Body of pancreas (tissue), 4 donors: Measurements from ENCODE around the gene GLB1L2. TPM values are rescaled to one million over a fixed set of nuclear protein-coding genes. Genes with fewer than 3 reads are reported as not detected.

ENCODE experiments used
- ATAC-seq: fragments of 150-250 bp; one replicate; pipeline ENCODE4 v1.9.1; 2016
- DNase-seq, 4 donors: peaks; one replicate each; pipeline ENCODE4 v3.0.0-alpha.2; 2019
- H3K27ac ChIP-seq, 4 donors: fragments of 200-600 bp; sonication (generic); 1 replicate in 3 of 4; 2 replicates in 1 of 4; pipeline versions ENCODE4 v1.5.1 to v1.6.1; 2016 to 2019; ENCODE audit warnings: mild to moderate bottlenecking in 1 of 4, mixed read lengths in 1 of 4, moderate library complexity in 1 of 4
- H3K27me3 ChIP-seq, 2 donors: fragments of 200-600 bp; sonication (generic); one replicate each; pipeline ENCODE4 v1.6.0; 2016; ENCODE audit warnings: mild to moderate bottlenecking in 1 of 2
- H3K36me3 ChIP-seq, 2 donors: fragments of 200-600 bp; sonication (generic); replicated peaks in 1 of 2; 2 replicates each; pipeline ENCODE4 v1.5.1; 2016; ENCODE audit warnings: low read depth in 2 of 2; ENCODE audit not compliant: insufficient read depth in 1 of 2
- H3K4me1 ChIP-seq: fragments of 200-600 bp; sonication (generic); one replicate; pipeline ENCODE4 v1.6.0; 2016
- H3K4me3 ChIP-seq, 2 donors: fragments of 200-600 bp; sonication (generic); 1 replicate in 1 of 2; 2 replicates in 1 of 2; pipeline ENCODE4 v1.5.1; 2016 to 2019
- H3K9me3 ChIP-seq, 3 donors: fragments of 200-600 bp; sonication (generic); 1 replicate in 2 of 3; 2 replicates in 1 of 3; pipeline ENCODE4 v1.5.1; 2016
- POLR2A ChIP-seq, 3 donors: fragments of 450-650 bp; IDR thresholded peaks; one replicate each; pipeline ENCODE4 v1.6.1; 2016; ENCODE audit warnings: antibody characterized with exemption in 3 of 3, mild to moderate bottlenecking in 2 of 3
- WGBS, 2 donors: methylation state at CpG; one replicate each; pipeline ENCODE4 v1.1.5; 2017; 5-methylcytosine and 5-hydroxymethylcytosine counted together
- intact Hi-C: fragments of 100-400 bp; cut with DNase I; formaldehyde crosslinking; loops from one replicate; pipeline ENCODE4 v1.15.1; 2023
- total RNA-seq, 2 donors: library from RNA; depleted of rRNA; stranded (reverse); fragments of >200 nt; gene quantifications; one replicate each; pipeline ENCODE4 v1.1.0, GENCODE V29; 2016
- TF ChIP-seq, protein P1 (sequence below), 7 experiments: fragments of 450-650 bp in 4 of 7; fragments of 200-600 bp in 3 of 7; sonication (generic) in 3 of 7; IDR thresholded peaks; one replicate each; pipeline ENCODE4 v1.5.1; 2016 to 2019; ENCODE audit warnings: antibody characterized with exemption in 7 of 7

Gene GLB1L2
- total RNA-seq, 2 donors from 2014 or later, result 9.1 to 10.9 TPM

DNA sequence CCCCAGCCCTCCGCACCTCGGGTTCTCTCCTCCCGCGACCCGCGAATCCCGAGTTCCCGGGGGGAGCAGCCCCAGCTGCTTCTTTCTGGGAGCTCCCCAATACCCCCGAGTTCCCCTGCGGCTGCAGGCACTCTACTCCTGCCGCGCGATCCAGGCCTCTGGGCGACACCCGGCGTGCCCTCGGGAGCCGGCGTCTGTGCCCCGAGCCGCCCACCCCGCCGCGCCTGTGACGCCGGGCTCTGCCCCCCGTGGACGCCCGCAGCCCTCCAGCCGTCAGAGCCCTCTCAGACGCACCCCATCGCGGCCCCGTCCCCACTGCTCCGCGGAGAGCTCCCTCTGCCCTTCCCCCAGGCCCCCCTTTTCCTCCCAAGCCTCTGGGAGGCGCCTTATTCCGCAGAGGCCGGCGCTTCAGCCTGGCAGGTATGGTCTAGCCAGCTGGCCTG is 422 bp downstream of the GLB1L2 start:
- Histone ChIP-seq H3K36me3 (no peaks in the 10 kb centered on the region), H3K27me3 (no peaks in the 10 kb centered on the region), H3K4me1 (peaks cover 20% of the 10 kb centered on the region), H3K9me3 (no peaks in the 10 kb centered on the region), H3K27ac (no peak overlapping the region), H3K4me3 (peak overlapping the region; percentile 30 to 60)
- peak in 3 of 4 donors; percentile 25 to 46 (median 37) for DNase-seq
- ATAC-seq, result peak; percentile 36
- 0 to 3% methylated on average over 23 to 30 of the region's 40 CpGs for WGBS, 2 donors
- intact Hi-C loops, result no loop called here
- TF ChIP-seq, protein P1, sequence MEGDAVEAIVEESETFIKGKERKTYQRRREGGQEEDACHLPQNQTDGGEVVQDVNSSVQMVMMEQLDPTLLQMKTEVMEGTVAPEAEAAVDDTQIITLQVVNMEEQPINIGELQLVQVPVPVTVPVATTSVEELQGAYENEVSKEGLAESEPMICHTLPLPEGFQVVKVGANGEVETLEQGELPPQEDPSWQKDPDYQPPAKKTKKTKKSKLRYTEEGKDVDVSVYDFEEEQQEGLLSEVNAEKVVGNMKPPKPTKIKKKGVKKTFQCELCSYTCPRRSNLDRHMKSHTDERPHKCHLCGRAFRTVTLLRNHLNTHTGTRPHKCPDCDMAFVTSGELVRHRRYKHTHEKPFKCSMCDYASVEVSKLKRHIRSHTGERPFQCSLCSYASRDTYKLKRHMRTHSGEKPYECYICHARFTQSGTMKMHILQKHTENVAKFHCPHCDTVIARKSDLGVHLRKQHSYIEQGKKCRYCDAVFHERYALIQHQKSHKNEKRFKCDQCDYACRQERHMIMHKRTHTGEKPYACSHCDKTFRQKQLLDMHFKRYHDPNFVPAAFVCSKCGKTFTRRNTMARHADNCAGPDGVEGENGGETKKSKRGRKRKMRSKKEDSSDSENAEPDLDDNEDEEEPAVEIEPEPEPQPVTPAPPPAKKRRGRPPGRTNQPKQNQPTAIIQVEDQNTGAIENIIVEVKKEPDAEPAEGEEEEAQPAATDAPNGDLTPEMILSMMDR (IDR thresholded peaks at IDR 0.05), result no peak
- no peak for TF ChIP-seq POLR2A (IDR thresholded peaks at IDR 0.05)

- ATAC-seq, result no peak
- 81 to 90% methylated on average over 7 of the region's 7 CpGs for WGBS, 2 donors
- no peak overlapping the region for H3K27ac ChIP-seq
- no peaks in the 10 kb centered on the region for H3K27me3 ChIP-seq
- no peaks in the 10 kb centered on the region for H3K9me3 ChIP-seq
- no peak for DNase-seq
- no peaks in the 10 kb centered on the region for H3K36me3 ChIP-seq
- TF ChIP-seq POLR2A (IDR thresholded peaks at IDR 0.05), result no peak
- TF ChIP-seq, protein P1 (IDR thresholded peaks at IDR 0.05), result no peak
- H3K4me1 ChIP-seq, result peaks cover 20% of the 10 kb centered on the region
- no peak overlapping the region for H3K4me3 ChIP-seq
- intact Hi-C loops, result no loop called here
Measured at GRCh38 chr11:134332782-134333181, 994 bp downstream of the GLB1L2 start.

DNA sequence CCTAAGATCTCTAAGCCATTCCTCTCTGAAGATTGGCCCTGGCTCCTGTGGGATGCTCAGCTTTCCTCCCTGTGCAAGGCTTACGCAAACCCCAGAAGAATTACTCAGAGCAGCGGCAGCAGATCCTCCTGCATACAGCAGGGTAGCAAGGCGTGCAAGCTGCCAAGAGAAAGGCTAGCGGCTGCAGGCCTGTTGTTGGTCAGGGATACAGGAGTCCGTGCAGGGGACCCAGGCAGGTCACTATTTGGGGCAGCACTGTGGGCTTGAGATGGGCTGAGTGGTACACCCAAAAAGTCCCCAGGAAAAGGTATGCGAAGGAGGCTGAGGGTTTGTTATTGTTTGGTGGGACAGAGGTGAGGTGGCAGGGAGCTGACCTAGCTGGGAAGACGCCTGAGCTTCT is 1.5 kb downstream of the GLB1L2 start:
- ATAC-seq (no peak), DNase-seq (no peak)
- Histone ChIP-seq H3K4me3 (no peak overlapping the region), H3K9me3 (no peaks in the 10 kb centered on the region), H3K4me1 (peaks cover 20% of the 10 kb centered on the region), H3K36me3 (no peaks in the 10 kb centered on the region), H3K27ac (no peak overlapping the region), H3K27me3 (no peaks in the 10 kb centered on the region)
- intact Hi-C loops, result no loop called here
- TF ChIP-seq POLR2A (IDR thresholded peaks at IDR 0.05), result no peak
- TF ChIP-seq, protein P1 (IDR thresholded peaks at IDR 0.05), result no peak
- 85 to 90% methylated on average over 3 to 7 of the region's 7 CpGs for WGBS, 2 donors

GRCh38 chr11:134333946-134334345 is 2.2 kb downstream of the GLB1L2 start:
- WGBS, 2 donors, result 75 to 81% methylated on average over 3 of the region's 3 CpGs
- intact Hi-C loops, result no loop called here
- no peak for ATAC-seq

More at GRCh38 chr11:134333946-134334345, 2.2 kb downstream of the GLB1L2 start:
- Histone ChIP-seq H3K4me3 (no peak overlapping the region), H3K4me1 (peaks cover 20% of the 10 kb centered on the region), H3K27ac (no peak overlapping the region), H3K27me3 (no peaks in the 10 kb centered on the region), H3K9me3 (no peaks in the 10 kb centered on the region), H3K36me3 (no peaks in the 10 kb centered on the region)
- TF ChIP-seq POLR2A (IDR thresholded peaks at IDR 0.05), result no peak
- TF ChIP-seq, protein P1 (IDR thresholded peaks at IDR 0.05), result no peak
- DNase-seq, result no peak
